ENCODE data around the gene DDX31. TPM values are rescaled to one million over a fixed set of nuclear protein-coding genes. Genes with fewer than 3 reads are reported as not detected.
"Not testable (repeated sequence)": the region's sequence is repeated elsewhere in the genome, so short reads cannot be mapped to it uniquely, and the experiment has no call there.

DDX31 gene
- total RNA-seq, 4 donors from 2014 or later, result 33.4 to 44.1 (median 36.0) TPM

DNA sequence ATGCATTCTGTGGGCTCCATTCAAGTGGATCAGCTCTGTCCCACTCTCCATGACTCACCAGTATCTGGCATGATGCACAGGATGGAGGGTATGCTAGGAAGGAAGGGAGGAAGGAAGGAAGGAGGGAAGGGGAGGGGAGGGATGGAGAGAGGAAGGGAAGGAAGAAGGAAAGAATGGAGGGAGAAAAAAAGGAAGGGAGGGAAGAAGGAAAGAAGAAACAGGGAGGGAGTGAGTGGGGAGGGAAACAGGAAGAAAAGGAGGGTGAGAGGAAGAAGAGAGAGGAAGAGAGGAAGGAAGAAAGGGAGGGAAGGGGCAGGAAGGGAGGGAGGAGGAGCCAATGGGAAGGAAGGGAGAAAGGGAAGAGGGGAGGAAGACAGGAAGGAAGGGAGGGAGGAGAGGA, 92.7 kb downstream of the DDX31 start:
- Histone ChIP-seq H3K27me3 (peaks cover 28% of the 10 kb centered on the region), H3K36me3 (no peaks in the 10 kb centered on the region), H3K4me3 (replicated peaks in 1 of 3) (no peak overlapping the region), H3K9me3 (no peaks in the 10 kb centered on the region), H3K4me1 (peaks cover 0 to 5% of the 10 kb centered on the region in 2 donors), H3K27ac (no peak overlapping the region)
- intact Hi-C loops (cut with DNase I), result loop anchor here (5.0 kb wide), 1 partner anchor 170 kb away; the partner anchor contains the start of gene TTF1
- TF ChIP-seq, protein P1, sequence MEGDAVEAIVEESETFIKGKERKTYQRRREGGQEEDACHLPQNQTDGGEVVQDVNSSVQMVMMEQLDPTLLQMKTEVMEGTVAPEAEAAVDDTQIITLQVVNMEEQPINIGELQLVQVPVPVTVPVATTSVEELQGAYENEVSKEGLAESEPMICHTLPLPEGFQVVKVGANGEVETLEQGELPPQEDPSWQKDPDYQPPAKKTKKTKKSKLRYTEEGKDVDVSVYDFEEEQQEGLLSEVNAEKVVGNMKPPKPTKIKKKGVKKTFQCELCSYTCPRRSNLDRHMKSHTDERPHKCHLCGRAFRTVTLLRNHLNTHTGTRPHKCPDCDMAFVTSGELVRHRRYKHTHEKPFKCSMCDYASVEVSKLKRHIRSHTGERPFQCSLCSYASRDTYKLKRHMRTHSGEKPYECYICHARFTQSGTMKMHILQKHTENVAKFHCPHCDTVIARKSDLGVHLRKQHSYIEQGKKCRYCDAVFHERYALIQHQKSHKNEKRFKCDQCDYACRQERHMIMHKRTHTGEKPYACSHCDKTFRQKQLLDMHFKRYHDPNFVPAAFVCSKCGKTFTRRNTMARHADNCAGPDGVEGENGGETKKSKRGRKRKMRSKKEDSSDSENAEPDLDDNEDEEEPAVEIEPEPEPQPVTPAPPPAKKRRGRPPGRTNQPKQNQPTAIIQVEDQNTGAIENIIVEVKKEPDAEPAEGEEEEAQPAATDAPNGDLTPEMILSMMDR (IDR thresholded peaks at IDR 0.05), result no peak
- TF ChIP-seq POLR2A (IDR thresholded peaks at IDR 0.05), result no peak
- DNase-seq, result no peak

DNA sequence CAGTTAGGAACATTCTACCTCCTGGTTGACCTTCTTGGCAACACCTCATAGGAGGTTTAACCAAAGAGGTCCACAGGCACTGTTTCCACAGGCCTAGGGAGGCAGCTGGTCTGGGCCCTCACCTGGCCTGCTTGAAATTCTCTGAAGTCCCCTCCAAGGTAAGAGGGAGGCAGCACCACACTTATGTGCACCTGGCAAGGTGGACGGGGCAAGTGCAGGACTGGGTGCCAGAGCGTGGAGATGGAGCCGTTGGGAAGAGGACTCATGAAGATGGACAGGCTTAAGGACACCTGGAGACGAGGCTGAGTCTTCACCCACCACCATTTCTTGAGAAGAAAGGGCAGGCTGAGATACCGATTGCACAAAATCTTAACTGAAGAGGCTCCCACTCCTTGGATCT, 94.0 kb downstream of the DDX31 start:
- H3K36me3 ChIP-seq, result no peaks in the 10 kb centered on the region
- 71 to 76% methylated on average over 5 of the region's 5 CpGs for WGBS, 2 donors
- H3K9me3 ChIP-seq, result no peaks in the 10 kb centered on the region
- no peak for TF ChIP-seq POLR2A (IDR thresholded peaks at IDR 0.05)
- peaks cover 23% of the 10 kb centered on the region for H3K27me3 ChIP-seq
- H3K4me3 ChIP-seq (replicated peaks in 1 of 3), result no peak overlapping the region
- no peaks in the 10 kb centered on the region for H3K4me1 ChIP-seq
- no peak for DNase-seq
- H3K27ac ChIP-seq, result no peak overlapping the region
- intact Hi-C loops (cut with DNase I), result loop anchor here (2.0 to 5.0 kb wide), 2 partner anchors 67 to 169 kb away; partner anchors contain the start of gene TTF1

DNA sequence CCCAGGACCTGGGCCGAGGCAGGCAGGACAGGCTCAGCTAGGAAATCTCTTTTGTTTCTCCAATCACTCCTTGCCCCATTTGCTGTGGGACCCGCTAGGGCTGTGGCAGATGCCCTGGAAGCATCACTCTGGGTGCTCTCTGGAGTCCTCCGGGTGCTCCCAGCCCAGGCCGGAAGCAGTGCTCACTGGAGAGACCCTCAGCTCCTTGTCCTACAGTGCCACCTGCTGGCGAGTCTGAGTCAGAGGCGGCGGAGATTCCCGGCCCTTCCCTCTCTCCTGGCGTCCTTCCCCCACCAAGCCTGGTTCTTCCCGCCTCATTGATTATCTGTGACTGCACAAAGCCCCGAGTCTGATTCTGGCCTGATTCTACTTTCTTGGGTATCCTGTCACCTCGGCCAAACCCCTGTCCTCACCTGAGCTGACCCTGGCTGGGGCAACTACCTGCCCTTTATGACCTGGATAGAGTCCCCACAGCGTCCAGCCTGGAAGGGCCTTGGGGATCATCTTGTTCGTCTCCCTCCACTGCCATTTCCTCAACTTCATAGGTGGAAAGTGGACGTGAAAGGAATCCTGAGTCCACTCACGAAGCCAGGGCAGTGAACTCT, 94.7 kb downstream of the DDX31 start:
- Histone ChIP-seq H3K4me1 (no peaks in the 10 kb centered on the region), H3K4me3 (replicated peaks in 1 of 3) (no peak overlapping the region), H3K9me3 (no peaks in the 10 kb centered on the region), H3K36me3 (no peaks in the 10 kb centered on the region), H3K27ac (no peak overlapping the region), H3K27me3 (peaks cover 16% of the 10 kb centered on the region)
- peak; percentile 76 to 80 for DNase-seq
- TF ChIP-seq, protein P1 (IDR thresholded peaks at IDR 0.05), result peak; percentile 41 to 90 (median 79)
- no peak for TF ChIP-seq POLR2A (IDR thresholded peaks at IDR 0.05)
- 10 to 14% methylated on average over 15 to 16 of the region's 16 CpGs for WGBS, 2 donors
- intact Hi-C loops (cut with DNase I), result loop anchor here (2.0 to 5.0 kb wide), 2 partner anchors 66 to 168 kb away; partner anchors contain the start of gene TTF1

DNA sequence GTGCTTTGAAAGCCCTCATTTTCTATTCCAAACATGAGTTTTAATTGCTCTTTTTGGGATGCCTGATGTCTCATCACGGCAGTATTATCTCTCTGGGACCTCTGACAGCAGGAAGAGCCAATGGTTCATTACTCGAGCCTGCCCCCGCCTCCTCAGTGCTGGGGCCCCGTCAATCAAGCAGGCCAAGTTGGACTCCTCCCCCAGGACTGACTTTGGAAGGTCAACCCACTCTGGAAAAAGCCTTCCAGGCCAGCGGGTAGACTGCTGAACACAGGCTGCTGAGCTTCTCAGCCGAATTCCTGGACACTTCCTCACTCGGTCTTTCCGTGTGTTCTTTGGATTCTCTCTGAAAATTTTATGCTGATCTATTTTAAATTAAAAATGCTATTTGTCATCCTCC, 96.9 kb downstream of the DDX31 start:
- DNase-seq, result no peak
- TF ChIP-seq, protein P1 (IDR thresholded peaks at IDR 0.05), result no peak
- TF ChIP-seq POLR2A (IDR thresholded peaks at IDR 0.05), result no peak
- Histone ChIP-seq H3K36me3 (no peaks in the 10 kb centered on the region), H3K9me3 (no peaks in the 10 kb centered on the region), H3K27me3 (no peaks in the 10 kb centered on the region), H3K4me3 (replicated peaks in 1 of 3) (no peak overlapping the region), H3K4me1 (no peaks in the 10 kb centered on the region), H3K27ac (no peak overlapping the region)
- intact Hi-C loops (cut with DNase I), result no loop called here
- 47 to 49% methylated on average over 8 of the region's 8 CpGs for WGBS, 2 donors

DNA sequence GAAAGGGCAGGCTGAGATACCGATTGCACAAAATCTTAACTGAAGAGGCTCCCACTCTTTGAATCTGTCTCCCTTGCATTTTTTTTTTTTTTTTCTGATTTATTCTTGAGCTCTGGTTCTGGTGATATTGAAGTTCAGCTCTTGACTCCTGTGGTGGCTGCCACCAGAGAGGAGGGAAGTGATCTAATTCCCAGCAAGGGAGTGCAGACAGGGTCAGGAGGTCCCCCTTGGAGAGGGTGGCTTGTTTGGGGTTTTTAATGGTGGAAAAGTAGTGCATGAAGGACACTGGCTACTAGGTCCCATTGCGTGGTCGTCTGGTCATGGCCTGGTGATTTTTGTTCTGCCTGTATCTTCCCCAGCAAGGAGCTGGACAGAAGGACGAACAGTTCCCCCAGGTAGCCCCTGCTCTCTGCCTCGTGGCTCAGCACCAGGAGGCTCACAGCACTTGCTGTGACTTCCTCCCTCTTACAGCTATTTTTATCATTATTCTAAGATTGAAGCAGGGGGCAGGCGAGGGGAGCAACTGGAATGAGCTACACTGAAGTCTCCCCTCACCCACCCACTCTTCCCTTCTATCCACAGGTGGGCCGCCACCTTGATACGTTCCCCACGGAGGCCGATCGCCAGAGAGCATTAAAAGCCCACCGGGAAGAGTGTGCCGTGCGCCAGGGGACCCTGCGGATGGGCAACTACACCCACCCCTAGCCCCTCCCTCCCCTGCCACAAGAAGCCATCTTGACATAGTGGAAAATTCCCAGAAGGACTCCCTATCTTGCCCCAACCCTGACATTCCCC, 97.8 kb downstream of the DDX31 start:
- H3K27me3 ChIP-seq, result no peaks in the 10 kb centered on the region
- intact Hi-C loops (cut with DNase I), result no loop called here

DNA sequence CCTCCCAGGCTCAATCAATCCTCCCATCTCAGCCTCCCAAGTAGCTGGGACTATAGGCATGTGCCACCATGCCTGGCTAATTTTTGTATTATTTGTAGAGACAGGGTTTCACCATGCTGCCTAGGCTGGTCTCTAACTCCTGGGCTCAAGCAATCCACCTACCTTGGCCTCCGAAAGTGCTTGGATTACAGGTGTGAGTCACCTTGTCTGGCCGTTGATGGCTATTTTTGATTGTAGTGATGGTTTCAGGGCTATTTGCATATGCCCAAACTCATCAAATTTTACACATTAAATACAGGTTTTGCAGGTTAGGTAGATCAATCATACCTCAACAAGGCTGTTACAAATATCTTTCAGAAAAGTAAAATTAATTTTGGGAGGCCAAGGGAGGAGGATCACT, 101.0 kb downstream of the DDX31 start:
- H3K27ac ChIP-seq; H3K4me3 ChIP-seq (replicated peaks in 1 of 3); DNase-seq; H3K4me1 ChIP-seq; H3K27me3 ChIP-seq; intact Hi-C loops (cut with DNase I); H3K9me3 ChIP-seq; H3K36me3 ChIP-seq: not testable (repeated sequence)
- 80 to 86% methylated on average over 2 of the region's 2 CpGs for WGBS, 2 donors

More for the DNA sequence above, 97.8 kb downstream of the DDX31 start:
- H3K27ac ChIP-seq, result no peak overlapping the region
- no peaks in the 10 kb centered on the region for H3K36me3 ChIP-seq
- DNase-seq, result no peak
- no peaks in the 10 kb centered on the region for H3K4me1 ChIP-seq
- 75 to 76% methylated on average over 11 to 15 of the region's 15 CpGs for WGBS, 2 donors
- no peak for TF ChIP-seq POLR2A (IDR thresholded peaks at IDR 0.05)
- TF ChIP-seq, protein P1 (IDR thresholded peaks at IDR 0.05), result no peak
- no peak overlapping the region for H3K4me3 ChIP-seq (replicated peaks in 1 of 3)
- no peaks in the 10 kb centered on the region for H3K9me3 ChIP-seq

All from thyroid gland (tissue), 4 donors.